ENCODE data around the gene PTPRN2.

DNA sequence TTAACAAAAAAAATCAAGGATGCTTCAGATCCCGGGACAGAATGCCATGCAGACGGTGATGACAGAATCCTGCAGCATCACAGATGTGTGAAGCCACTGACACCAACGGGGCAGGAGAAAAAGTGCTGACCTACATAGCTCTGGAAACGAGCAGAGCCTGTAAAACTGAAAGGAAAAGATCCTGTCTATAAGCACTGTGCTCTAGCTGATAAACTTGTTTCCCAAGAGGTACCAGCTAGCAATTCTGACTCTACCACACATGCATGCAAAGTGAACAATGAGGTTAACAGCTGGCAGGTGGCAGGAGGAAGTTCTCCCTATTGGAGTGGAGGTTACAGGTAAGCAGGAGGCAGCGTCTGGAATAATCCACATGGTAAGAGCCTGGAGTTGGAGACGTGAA, 75.6 kb downstream of the PTPRN2 start:
- TF ChIP-seq EP300 (IDR thresholded peaks at IDR 0.05) (no peak), POLR2A (IDR thresholded peaks at IDR 0.05) (no peak)
- TF ChIP-seq, protein P1, sequence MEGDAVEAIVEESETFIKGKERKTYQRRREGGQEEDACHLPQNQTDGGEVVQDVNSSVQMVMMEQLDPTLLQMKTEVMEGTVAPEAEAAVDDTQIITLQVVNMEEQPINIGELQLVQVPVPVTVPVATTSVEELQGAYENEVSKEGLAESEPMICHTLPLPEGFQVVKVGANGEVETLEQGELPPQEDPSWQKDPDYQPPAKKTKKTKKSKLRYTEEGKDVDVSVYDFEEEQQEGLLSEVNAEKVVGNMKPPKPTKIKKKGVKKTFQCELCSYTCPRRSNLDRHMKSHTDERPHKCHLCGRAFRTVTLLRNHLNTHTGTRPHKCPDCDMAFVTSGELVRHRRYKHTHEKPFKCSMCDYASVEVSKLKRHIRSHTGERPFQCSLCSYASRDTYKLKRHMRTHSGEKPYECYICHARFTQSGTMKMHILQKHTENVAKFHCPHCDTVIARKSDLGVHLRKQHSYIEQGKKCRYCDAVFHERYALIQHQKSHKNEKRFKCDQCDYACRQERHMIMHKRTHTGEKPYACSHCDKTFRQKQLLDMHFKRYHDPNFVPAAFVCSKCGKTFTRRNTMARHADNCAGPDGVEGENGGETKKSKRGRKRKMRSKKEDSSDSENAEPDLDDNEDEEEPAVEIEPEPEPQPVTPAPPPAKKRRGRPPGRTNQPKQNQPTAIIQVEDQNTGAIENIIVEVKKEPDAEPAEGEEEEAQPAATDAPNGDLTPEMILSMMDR (IDR thresholded peaks at IDR 0.05), result no peak
